SKM-1 (cell line): ENCODE results near the gene ATP8B1.
"Not testable (repeated sequence)": the region's sequence is repeated elsewhere in the genome, so short reads cannot be mapped to it uniquely, and the experiment has no call there.

Experiments
- DNase-seq: peaks from one replicate; lab custom pipeline; 2025; ENCODE audit not compliant: unreplicated experiment; lab: John Stamatoyannopoulos, UW

Gene ATP8B1

DNA sequence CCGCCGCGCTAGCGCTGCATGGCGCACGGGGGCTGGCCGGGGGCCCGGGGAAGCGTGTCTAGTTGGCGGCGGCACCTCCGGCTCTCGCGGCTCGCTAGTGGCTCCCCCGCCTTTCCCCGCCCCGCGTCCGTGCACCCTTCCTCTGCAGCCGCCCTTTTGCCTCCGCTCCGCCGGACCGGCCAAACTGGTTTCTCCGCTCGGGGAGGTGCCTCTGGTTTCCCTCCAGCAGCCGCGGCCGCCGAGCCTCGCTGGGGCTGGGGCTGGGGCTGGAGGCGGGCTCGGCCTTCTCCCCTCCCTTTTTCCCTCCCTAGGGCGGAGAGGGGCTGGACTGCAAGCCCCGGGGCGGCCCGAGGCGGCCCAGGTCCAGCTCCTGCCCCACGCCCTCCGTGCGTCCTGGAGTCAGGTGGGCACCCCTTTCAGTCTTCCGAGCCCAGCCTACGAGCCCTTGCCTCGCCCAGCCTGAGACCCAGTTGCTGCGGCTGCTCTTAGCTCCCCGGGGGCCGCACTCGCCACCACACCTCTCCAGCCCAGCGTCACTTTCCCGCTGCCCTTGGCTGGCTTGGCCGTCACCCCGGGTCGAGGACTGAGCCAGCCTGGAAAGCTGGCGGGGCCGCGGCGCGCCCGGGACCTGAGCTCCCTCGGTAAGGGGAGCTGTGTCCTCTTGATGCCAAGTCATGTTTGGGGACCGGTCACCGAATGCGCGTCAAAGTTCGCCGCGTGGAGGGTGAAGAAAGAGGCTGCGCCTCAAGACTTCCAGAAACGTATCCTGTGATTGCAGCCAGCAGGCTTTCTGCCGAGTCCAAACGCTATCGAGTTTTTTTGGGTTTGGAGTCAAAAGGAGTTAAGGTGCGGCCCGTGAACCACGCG is at the start of gene ATP8B1:
ATP8B1 (minus strand) TSS at position 213 of the 867 bp plus-strand sequence. CDS start 71,508 bp downstream, outside the sequence.
- DNase-seq: no peak

DNA sequence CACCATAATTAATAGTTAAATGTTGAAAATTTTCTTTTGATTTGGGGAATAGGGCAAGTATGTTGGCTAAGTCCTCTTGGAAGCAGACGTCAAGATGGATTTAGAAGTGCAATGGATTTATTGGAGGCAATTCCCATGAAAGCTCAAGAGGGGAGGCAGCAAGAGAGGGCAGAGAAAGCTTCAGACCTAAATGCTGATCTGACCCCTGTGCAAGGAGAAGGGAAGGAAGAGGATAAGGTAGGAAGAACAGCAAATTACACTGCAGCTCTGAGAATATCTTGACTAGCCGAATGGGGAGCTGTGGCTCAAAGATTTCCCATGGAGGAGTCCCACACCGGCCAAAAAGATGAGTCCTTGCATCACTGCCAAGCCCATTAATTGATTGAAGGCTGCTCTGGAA is 46.9 kb upstream of the ATP8B1 start:
- no peak for DNase-seq

DNA sequence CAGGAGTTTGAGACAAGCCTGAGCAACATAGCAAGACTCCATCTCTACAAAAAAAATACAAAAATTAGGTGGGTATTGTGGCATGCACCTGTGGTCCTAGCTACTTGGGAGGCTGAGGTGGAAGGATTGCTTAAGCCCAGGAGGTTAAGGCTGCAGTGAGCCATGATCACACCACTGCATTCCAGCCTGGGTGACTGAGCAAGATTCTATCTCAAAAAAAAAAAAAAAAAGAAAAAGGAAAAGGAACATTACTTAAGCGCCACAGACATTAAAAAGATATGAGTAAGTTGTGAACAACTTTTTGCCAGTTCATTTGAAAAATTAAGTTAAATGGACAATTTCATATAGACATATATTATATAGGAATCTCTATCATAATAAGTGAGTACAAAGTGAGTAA is 45.3 kb upstream of the ATP8B1 start:
- DNase-seq: not testable (repeated sequence)

DNA sequence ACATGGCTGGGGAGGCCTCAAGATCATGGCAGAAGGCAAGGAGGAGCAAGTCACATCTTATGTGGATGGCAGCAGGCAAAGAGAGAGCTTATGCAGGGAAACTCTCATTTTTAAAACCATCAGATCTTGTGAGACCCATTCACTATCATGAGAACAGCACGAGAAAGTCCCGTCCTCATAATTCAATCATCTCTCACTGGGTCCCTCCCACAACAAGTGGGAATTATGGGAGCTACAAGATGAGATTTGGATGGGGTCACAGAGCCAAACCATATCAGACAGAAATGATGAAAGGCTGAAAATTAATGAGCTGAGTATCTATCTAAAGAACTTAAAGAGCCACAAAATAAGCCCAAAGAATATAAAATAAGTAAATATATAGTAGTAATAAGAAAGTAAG is 44.3 kb upstream of the ATP8B1 start:
- not testable (repeated sequence) for DNase-seq

DNA sequence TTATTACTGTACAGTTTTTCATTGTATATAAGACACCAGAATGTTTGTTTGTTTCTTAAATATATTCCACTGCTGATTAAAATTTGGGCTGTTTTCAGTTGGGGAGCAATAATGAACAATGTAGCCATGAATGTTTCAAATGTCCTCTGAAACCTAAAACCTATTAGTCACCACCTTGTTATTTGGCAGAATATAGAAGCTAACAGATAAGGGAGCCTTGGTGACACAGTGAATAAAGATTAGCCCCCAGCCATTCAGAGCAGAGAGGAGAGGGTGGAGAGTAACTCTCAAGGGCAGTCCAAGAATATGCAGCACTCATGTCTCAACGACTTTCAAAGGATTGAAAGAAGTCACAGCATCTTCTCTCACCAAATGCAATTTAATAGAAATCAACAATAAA is 43.1 kb upstream of the ATP8B1 start:
- DNase-seq: no peak

DNA sequence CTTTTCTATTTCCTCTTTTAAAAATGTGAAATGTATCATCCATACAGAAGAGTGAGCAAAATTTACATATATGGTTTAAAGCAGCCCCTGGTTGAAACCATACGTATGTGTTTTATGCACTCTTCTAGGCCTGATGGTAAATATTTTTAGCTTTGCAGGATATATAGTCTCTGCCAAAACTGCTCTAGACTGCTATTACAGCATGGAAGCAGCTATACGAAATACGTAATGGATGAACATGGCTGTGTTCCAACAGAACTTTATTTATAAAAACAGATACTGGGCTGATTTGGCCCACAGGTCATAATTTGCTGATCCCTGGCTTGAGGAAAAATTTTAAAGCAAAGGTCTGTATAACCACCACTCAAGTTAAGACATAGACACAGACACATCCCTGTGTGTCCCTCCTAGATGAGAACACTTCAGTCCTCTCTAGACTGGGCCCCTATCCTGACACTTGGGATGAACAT is 42.5 kb upstream of the ATP8B1 start:
- no peak for DNase-seq

DNA sequence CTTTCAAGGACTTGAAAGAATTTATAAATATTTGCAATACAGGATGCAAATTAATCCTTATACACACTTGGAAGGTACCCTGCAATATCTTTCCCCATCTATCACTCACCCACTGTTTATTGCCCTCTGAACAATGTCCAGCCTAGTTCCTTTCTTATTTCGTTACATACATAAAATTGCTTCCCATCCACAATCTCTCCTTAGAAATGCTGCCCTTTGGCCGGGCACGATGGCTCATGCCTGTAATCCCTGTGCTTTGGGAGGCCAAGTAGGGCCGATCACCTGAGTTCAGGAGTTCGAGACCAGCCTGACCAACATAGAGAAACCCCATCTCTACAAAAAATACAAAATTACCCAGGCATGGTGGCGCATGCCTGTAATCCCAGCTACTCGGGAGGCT is 41.2 kb upstream of the ATP8B1 start:
- no peak for DNase-seq

DNA sequence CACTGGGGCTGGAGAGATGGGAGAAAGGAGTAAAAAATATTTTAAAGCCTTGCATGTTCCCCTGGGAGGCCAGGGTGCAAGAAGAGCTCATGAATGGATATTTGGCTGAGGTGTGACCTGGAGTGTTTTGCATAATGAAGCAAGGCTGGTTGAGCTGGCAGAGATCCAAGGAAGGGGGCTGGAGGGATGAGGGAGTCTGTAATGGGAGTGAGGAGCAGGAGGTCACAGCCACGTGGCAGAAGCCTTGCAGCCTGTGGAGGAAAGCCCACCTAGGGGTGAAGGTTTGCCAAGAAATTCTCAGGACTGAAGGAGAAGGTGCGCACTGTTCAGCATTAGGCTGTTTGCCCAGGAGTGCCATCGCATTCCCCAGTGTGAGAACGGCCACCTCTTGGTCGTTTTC is 40.3 kb upstream of the ATP8B1 start:
- DNase-seq: no peak

DNA sequence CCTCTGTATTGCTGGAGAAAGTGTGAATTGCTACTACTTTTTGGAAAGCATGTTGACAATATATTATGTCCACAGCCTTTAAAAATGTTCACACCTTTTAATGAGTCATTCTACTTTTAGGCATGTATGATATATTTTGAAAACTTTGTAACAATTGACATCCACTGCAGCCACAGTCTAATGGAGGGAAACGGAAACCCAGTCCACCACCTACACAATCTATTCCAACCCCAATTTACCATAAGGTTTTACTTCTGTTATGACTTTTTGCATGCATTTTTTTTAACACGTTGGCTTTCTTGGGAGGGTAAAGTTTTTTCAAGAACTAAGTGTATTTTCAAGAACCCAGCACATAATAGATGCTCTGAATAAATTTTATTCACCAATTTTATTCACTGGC is 38.5 kb upstream of the ATP8B1 start:
- no peak for DNase-seq

DNA sequence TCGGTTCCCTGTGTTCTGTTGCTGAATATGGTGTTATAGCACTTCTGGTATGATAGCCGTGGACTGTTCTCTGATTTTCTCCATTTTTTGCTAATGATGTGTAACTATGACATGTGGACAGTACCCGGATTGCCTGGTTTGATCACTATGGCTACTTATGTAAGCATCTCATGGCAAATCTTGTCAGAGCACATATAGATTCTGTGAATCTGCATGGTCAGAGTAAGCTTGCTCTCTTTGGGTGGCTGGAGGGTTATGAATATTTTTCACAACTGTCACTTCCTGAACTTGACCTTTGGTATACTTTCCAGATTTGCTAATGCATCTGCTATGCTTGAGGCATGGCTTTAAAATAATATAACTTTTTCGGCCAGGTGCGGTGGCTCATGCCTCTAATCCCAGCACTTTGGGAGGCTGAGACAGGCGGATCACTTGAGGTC is 36.8 kb upstream of the ATP8B1 start:
- DNase-seq: no peak

DNA sequence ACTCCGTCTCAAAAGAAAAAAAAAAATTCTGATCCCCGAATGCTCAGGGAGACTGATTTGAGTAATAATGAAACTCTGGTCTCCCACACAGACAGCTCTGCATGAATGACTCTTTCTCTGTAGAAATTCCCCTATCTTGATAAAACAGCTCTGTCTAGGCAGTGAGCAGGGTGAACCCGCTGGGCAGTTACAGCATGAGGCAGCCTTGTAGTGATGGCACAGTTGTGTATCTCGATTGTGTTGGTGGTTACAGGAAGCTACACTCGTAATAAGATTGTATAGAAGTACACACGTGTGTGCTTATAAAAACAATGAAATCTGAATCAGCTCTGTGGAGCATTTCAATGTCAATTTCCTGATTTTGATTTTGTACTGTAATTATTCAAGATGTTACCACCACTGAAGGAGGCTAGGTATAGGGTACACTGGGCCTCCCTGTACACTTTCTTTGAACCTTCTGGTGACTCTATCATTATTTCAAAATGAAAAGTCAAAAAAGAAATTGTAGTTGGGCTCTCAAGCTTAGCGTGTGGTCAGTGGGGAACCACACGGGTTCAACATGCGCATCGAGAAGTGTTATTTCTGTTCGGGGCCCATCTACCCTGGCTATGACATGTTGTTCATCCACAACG is 34.9 kb upstream of the ATP8B1 start:
- DNase-seq: no peak

DNA sequence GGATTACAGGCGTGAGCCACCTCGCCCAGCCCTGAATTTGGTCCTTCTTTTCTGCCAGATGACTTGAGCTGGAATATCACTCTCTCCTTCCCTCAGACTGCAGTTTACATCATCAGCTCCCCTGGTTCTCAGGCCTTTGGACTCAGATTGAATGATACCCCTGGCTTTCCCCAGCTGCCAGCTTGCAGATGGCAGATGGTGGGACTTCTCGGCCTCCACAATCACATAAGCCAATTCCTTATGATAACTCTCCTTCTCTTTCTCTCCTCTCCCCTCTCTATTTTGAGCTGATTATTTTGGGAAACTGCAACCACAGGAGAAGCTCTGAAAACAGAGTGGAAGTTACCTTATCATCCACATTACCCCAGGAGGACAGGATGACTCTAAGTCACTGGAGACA is 33.4 kb upstream of the ATP8B1 start:
- no peak for DNase-seq

DNA sequence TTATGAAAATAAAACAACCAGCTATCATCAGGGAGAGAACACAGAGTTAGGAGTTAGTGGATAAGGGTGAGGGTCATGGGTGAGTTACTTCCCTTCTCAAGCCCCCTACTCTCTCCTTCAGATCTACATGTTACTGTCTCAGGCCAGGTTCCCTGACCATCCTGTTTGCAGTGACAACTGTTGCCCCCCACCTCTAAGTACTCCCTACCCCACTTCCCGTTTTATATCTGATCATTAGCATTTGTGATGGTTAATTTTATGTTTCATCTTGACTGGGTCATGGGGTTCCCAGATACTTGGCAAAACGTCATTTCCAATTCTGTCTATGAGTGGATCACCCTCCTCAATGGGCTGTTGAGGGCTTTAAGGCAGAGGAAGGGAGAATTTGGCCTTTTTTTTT is 32.8 kb upstream of the ATP8B1 start:
- DNase-seq: no peak

DNA sequence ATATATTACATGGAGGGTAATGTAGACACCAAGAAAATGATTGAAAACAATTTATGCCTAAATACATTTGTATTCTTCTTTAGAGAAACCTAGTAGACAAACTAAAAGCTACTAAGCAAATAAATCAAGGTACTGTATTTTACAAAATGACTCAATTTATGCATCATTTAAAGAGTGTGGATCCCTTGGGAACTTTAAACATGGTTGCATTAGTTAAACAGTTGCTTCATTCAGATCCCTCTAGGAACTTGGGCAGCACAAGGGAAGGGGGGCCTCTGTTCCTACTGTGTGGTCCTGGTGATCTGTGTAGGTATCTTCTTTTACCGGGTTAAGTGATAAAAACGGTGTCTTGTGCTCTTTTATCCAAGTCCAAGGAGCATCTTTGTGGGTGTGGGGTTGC is 31.5 kb upstream of the ATP8B1 start:
- no peak for DNase-seq

DNA sequence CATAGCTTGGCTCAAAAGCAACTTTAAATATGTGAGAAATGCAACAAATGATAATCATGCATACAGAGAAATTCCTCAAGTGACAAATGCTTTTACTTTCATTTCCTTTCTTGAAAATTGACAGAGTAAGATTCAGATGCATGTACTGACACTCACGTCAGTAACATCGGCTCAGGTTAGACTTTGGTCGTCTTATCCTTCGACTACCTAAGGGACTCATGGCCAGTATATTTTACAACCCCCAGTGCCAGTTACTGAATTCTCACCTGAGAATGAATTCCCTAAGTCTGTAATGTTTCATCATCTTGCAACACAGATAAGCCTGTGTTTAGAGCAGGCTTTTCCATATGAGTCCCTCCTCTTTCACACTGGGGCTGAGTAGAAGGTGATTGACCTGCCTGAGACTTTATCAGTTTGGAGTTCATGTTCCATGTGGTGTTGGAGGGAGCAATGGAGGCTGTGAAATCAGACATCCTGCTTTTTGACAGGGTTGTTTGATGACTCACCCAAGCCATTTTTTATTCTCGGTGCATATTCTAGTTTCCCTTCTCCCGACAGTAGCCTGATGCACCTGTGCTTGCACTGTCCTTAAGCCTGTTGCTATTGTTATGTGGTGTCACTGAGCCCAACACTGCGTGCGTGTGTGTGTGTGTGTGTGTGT is 30.5 kb upstream of the ATP8B1 start:
- no peak for DNase-seq

DNA sequence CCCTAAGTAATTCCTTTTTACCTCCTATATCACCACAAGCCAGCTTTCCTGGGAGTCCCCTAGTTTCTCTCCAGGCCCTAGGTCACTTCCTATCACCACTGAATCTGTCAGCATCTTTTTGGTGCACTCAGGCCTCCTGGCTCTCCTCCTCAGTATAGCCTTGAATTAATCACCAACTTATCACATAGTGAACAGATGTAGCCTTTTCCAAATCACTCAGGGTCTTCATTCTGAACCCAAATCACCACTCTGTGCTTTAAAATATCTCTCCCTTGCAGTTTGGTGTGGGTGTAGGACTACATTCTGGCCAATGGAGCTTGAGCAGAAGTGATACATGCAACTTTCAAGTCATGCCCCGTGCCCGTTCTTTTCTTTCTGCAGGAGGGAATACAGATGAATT is 29.6 kb upstream of the ATP8B1 start:
- no peak for DNase-seq

DNA sequence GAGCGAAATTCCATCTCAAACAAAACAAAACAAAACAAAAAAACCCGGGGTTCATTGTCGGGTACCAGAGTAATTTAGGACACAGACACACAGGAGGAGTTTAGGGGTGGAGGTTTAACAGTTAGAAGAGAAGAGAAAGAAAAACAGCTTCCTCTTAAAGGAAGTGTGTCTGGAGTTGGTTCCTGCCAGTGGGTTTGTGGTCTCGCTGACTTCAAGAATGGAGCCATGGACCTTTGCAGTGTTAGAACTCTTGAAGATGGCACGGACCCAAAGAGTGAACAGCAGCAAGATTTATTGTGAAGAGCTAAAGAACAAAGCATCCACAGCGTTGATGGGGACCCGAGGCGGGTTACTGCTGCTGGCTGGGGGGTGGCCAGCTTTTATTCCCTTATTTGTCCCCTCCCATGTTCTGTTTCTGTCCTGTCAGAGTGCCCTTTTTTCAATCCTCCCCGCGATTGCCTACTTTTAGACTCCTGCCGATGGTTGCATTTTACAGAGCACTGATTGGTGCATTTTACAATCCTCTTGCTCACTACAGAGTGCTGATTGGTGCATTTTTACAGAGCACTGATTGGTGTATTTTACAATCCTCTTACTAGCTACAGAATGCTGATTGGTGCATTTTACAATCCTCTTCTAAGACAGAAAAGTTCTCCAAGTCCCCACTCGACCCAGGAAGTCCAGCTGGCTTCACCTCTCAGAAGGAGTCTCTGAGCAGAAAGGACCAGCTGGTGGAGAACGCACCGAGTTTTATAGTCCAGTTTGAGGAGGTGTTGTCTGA is 28.7 kb upstream of the ATP8B1 start:
- DNase-seq: no peak

DNA sequence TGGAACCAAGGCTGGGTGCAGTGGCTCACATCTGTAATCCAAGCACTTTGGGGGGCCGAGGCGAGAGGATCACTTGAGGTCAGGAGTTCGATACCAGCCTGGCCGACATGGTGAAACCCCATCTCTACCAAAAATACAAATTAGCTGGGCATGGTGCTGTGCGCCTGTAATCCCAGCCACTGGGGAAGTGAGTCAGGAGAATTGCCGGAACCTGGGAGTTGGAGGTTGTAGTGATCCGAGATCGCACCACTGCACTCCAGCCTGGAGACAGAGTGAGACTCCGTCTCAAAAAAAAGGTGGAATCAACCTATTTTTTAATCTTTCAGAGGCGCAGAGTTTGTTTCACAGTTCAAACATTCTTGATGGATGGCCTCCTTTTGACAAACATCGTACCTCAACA is 24.5 kb upstream of the ATP8B1 start:
- DNase-seq: no peak

DNA sequence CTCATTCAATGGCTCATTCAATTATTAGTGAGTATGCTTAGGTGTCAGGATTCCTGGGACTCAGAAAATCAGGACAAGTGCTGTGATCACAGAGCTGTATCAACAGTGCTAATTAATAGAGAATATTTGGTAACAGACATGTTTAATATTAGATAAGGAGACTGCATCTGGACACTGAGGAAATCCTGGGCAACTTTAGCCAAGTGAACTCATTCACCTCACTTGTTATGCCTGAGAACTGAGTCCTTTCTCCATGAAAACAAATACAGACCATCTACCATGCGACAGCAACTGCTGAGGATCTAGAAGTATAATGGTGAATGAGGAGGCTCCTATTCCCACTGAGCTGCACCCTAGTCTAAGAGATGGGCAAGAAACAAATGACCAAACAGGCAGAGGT is 23.1 kb upstream of the ATP8B1 start:
- no peak for DNase-seq

DNA sequence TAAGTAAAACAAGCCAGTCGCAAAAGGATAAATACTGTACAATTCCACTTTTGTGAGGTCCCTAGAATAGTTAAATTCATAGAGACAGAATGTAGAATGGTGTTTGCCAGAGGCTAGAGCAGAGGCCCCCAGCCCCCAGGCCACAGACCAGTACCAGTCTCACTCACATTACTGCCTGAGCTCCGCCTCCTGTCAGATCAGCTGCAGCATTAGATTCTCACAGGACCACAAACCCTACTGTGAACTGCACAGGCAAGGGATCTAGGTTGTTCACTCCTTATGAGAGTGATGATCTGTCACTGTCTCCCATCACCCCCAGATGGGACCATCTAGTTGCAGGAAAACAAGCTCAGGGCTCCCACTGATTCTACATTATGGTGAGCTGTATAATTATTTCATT is 17.5 kb upstream of the ATP8B1 start:
- not testable (repeated sequence) for DNase-seq
